GM12865 (cell line): Measurements from ENCODE around the gene SNN.

Source experiments
- DNase-seq: peaks from one replicate; pipeline ENCODE4 v3.0.0; 2010; ENCODE audit warnings: low read depth
- H3K4me3 ChIP-seq: 2 replicates; pipeline ENCODE4 v1.5.1; 2011; ENCODE audit warnings: mild to moderate bottlenecking, low read depth, low read length, control low read depth
- TF ChIP-seq, protein P1 (sequence below): IDR thresholded peaks from 2 replicates; pipeline ENCODE4 v1.5.1; 2011; ENCODE audit warnings: low read length, control low read depth, low read depth, inconsistent platforms; ENCODE audit not compliant: insufficient read depth; ENCODE audit errors: missing control alignments

Gene SNN

DNA sequence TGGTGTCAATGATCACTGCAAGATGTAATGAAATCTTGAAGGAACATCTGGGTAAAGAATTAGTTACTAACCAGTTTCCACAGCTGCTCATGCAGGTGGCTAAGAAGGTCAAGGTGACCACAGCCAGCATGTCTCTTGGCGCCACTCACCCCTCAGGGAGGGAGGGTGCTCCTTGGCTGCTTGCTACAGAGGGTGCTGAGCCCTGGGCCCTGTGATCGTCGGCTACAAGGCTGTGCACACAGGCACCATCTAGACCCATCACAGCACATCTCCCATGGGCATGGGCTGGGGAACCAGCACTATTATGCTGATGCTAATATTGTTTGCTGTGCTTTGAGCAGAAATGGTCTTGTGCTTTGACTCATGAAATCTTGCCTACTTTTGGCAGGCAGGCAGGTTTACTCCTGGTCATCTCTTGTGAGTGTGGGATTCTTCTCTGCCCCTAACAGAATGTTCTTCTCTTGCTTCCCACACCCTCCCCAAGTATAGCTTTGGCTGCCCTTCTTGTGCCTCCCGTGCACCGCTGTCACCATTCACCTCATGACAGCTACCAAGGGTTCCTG, 38.0 kb downstream of the SNN start:
- TF ChIP-seq, protein P1, sequence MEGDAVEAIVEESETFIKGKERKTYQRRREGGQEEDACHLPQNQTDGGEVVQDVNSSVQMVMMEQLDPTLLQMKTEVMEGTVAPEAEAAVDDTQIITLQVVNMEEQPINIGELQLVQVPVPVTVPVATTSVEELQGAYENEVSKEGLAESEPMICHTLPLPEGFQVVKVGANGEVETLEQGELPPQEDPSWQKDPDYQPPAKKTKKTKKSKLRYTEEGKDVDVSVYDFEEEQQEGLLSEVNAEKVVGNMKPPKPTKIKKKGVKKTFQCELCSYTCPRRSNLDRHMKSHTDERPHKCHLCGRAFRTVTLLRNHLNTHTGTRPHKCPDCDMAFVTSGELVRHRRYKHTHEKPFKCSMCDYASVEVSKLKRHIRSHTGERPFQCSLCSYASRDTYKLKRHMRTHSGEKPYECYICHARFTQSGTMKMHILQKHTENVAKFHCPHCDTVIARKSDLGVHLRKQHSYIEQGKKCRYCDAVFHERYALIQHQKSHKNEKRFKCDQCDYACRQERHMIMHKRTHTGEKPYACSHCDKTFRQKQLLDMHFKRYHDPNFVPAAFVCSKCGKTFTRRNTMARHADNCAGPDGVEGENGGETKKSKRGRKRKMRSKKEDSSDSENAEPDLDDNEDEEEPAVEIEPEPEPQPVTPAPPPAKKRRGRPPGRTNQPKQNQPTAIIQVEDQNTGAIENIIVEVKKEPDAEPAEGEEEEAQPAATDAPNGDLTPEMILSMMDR: no peak
- DNase-seq: peak; percentile 29
- no peak overlapping the region for H3K4me3 ChIP-seq

DNA sequence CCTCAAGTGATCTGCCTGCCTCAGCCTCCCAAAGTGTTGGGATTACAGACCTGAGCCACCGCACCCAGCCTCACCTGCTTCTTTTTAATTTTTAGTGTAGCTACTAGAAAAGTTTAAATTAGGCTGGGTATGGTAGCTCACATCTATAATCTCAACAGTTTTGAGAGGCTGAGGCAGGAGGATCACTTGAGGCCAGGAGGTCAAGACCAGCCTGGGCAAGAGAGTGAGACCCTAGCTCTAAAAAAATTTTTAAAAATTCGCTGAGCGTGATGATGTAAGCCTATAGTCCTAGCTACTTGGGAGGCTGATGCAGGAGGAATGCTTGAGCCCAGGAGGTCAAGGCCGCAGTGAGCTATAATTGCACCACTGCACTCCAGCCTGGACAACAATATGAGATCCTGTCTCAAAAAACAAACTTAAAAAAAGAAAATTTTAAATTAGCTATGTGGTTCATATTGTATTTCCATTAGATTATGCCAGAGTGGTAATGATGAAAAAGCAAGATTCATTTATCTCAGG, 39.5 kb downstream of the SNN start:
- H3K4me3 ChIP-seq: no peak overlapping the region
- TF ChIP-seq, protein P1: no peak
- no peak for DNase-seq

DNA sequence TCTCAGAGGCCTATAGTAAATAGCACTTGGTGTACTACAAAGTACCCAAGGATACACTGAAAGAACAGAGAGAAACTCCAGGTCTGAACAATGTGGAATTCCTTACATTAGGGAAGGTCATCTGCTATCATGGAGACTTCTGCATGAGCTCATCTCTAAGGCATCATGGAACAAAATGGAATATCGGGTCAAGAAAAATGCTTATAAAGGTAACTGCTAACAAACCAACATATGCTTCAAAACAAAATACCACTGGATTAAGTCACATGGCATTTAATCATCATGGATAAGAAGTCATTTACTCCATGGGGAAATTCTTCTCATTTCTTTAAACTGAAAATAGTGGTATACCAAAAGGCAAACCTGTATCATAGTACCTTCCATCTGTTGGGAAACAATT, 40.2 kb downstream of the SNN start:
- H3K4me3 ChIP-seq: no peak overlapping the region
- TF ChIP-seq, protein P1: no peak
- DNase-seq: no peak

DNA sequence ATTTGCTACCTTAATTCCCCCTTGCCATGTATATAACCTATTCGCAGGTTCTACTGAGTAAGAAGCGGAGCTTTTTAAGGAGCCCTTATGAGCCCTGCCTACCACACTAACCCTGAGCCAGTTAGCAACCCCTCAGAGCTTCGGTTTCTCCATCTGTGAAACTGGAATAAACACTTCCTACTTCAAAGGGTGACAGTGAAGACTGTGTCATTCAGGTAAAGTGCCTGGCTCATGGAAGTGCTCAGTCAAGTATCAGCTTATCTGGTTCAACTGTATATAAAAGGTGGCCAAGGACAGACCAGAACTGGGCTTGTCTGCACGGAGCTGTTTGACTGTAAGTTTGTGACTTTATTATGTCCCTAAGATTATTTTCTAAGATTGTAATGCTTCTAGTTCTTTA, 43.4 kb downstream of the SNN start:
- no peak for DNase-seq
- H3K4me3 ChIP-seq: no peak overlapping the region
- TF ChIP-seq, protein P1: no peak

DNA sequence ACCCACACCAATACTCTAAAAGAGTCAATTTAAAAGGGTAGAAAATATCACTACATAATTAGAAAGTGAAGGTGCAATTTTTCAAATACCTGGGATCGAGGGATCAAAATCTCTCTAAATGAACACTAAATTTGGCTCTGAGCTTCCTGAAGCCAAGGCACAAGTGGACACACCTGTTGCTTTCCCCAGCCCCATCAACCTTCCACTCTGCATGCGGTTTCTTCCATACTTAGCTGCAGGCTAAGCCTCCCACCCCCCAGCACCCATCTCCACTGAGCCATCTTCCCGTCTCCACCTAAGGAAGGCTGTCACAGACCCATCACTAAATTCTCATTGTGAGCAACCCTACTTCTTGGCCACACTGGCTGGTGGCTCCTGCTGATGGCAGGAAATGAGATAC, 43.9 kb downstream of the SNN start:
- TF ChIP-seq, protein P1: no peak
- H3K4me3 ChIP-seq: no peak overlapping the region
- DNase-seq: no peak

DNA sequence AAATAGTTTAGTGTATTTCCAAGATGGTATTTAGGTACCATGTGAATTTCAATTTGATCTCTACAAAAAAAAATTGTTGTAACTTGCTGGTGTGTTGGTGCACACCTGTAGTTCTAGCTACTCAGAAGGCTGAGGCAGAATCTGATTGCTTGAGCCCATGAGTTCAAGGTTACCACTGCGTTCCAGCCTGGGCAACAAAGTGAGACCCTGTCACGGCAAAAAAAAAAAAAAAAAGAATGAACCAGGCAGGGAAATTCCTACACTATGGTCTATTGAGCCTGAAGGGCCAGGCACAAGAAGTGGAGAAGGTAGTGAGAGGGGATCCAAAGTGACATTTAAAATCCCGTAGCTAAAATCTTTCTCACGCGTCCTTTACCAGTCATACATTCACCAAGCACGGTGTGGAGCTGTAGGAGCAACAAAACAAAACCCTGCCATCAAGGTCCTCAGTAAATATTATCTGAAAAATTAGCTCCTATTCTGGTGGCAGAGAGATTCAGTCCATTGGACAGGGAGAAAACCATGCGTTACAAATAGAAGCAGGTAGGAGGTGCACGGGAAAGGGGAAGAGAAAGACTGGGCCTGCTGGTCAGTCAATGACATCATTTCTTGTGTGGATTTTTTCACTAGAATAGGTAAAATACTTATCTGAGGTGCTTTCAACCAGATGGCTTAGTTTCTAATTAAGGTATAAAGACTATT, 47.1 kb downstream of the SNN start:
- peak; percentile 29 for DNase-seq
- no peak overlapping the region for H3K4me3 ChIP-seq
- TF ChIP-seq, protein P1: no peak

DNA sequence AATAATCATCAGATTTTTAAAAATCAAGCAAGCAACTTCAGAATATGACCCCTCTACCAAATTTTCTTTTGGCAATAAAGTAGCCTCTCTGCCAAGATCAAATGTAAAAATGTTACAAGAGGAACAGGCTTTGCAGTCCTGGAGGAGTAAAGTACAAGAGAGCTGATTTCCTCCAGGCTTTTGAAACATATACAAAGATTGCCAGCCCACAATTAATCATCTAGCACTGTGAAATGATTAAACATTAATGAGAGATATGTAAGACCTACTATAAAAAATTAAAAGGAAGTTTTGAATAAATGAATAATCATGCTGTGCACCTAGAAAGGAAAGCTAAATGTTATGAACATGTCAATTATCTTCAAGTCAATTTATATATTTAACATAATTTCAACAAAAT, 48.1 kb downstream of the SNN start:
- TF ChIP-seq, protein P1: no peak
- no peak for DNase-seq
- no peak overlapping the region for H3K4me3 ChIP-seq
